HEK293 (cell line): ENCODE results near the gene AKAP1.

ENCODE experiments used
- CTCF ChIA-PET: fragments of 350-600 bp; formaldehyde crosslinking; extraction: SDS; loops from one replicate; lab custom pipeline; 2021; ENCODE audit warnings: antibody characterized with exemption; lab: Yijun Ruan, JAX
- POLR2A ChIA-PET: fragments of 300-600 bp; formaldehyde crosslinking; extraction: SDS; loops from one replicate; lab custom pipeline; 2020; ENCODE audit warnings: antibody characterized with exemption, inconsistent platforms; lab: Yijun Ruan, JAX
- H3K27ac ChIP-seq: fragments of 200-500 bp; sonication (Bioruptor generic); 2 replicates; pipeline ENCODE4 v1.5.1; 2014; ENCODE audit warnings: low read depth, low read length, control low read depth, inconsistent platforms; ENCODE audit errors: extremely low read depth
- H3K36me3 ChIP-seq, 2 experiments: fragments of 200-500 bp in 1 of 2; sonication (Bioruptor generic) in 1 of 2; 1 replicate in 1 of 2; 2 replicates in 1 of 2; pipeline ENCODE4 v1.5.1; 2014 to 2017; ENCODE audit warnings: inconsistent platforms in 2 of 2, low read length in 2 of 2; ENCODE audit not compliant: control insufficient read depth in 2 of 2, insufficient read depth in 1 of 2
- H3K4me1 ChIP-seq: fragments of 200-500 bp; sonication (Bioruptor generic); 2 replicates; pipeline ENCODE4 v1.5.1; 2014; ENCODE audit warnings: mild to moderate bottlenecking, low read length, inconsistent platforms; ENCODE audit not compliant: control insufficient read depth, insufficient read depth
- H3K4me3 ChIP-seq: 2 replicates; pipeline ENCODE4 v1.5.1; 2011; ENCODE audit warnings: low read depth, mild to moderate bottlenecking, control low read depth, low read length, moderate library complexity
- H3K9me3 ChIP-seq: fragments of 200-500 bp; sonication (Bioruptor generic); 2 replicates; pipeline ENCODE4 v1.5.1; 2014; ENCODE audit warnings: low read depth, low read length, inconsistent platforms; ENCODE audit not compliant: control insufficient read depth, insufficient read depth
- CTCF ChIP-seq: fragments of 450-650 bp; formaldehyde crosslinking; IDR thresholded peaks from 2 replicates; pipeline ENCODE4 v1.5.1; 2016; ENCODE audit warnings: missing biosample characterization, missing genetic modification characterization
- GFI1B ChIP-seq: fragments of 450-650 bp; formaldehyde crosslinking; IDR thresholded peaks from 2 replicates; pipeline ENCODE4 v1.5.1; 2016; ENCODE audit warnings: missing biosample characterization, missing genetic modification characterization
- GLI2 ChIP-seq: fragments of 450-650 bp; formaldehyde crosslinking; IDR thresholded peaks from 2 replicates; pipeline ENCODE4; 2017; ENCODE audit warnings: missing biosample characterization, missing genetic modification characterization, low read depth, borderline replicate concordance
- GLIS2 ChIP-seq: fragments of 450-650 bp; formaldehyde crosslinking; IDR thresholded peaks from 2 replicates; pipeline ENCODE4 v1.5.1; 2016; ENCODE audit warnings: missing biosample characterization, missing genetic modification characterization
- HOXC10 ChIP-seq: sonication (generic); formaldehyde crosslinking; IDR thresholded peaks from 2 replicates; pipeline ENCODE4 v1.8.1; 2023; ENCODE audit warnings: mild to moderate bottlenecking, missing genetic modification reagents
- KLF16 ChIP-seq: fragments of 450-650 bp; formaldehyde crosslinking; IDR thresholded peaks from 2 replicates; pipeline ENCODE4 v1.5.1; 2017; ENCODE audit warnings: missing biosample characterization, missing genetic modification characterization
- PBX3 ChIP-seq: sonication (generic); formaldehyde crosslinking; IDR thresholded peaks from 2 replicates; pipeline ENCODE4 v1.8.1; 2022; ENCODE audit warnings: mild to moderate bottlenecking, moderate library complexity, missing genetic modification reagents
- SP2 ChIP-seq: fragments of 450-650 bp; formaldehyde crosslinking; IDR thresholded peaks from 2 replicates; pipeline ENCODE4 v1.5.1; 2016; ENCODE audit warnings: missing biosample characterization, missing genetic modification characterization
- SP7 ChIP-seq: fragments of 450-650 bp; formaldehyde crosslinking; IDR thresholded peaks from 2 replicates; pipeline ENCODE4 v1.5.1; 2016; ENCODE audit warnings: missing biosample characterization, missing genetic modification characterization
- TRIM28 ChIP-seq: IDR thresholded peaks from 2 replicates; pipeline ENCODE4 v1.6.1; 2011; ENCODE audit warnings: low read length, control low read depth, borderline replicate concordance
- TSHZ1 ChIP-seq: fragments of 450-650 bp; formaldehyde crosslinking; IDR thresholded peaks from 2 replicates; pipeline ENCODE4 v1.5.1; 2016; ENCODE audit warnings: missing biosample characterization, missing genetic modification characterization, borderline replicate concordance
- ZBTB20 ChIP-seq: fragments of 450-650 bp; formaldehyde crosslinking; IDR thresholded peaks from 2 replicates; pipeline ENCODE4 v1.5.1; 2016; ENCODE audit warnings: missing biosample characterization, missing genetic modification characterization
- ZNF10 ChIP-seq: fragments of 450-650 bp; formaldehyde crosslinking; IDR thresholded peaks from 2 replicates; pipeline ENCODE4 v1.5.1; 2017; ENCODE audit warnings: missing biosample characterization, missing genetic modification characterization
- ZNF157 ChIP-seq: fragments of 450-650 bp; formaldehyde crosslinking; IDR thresholded peaks from 2 replicates; pipeline ENCODE4 v1.5.1; 2016; ENCODE audit warnings: missing biosample characterization, missing genetic modification characterization
- ZNF184 ChIP-seq: fragments of 450-650 bp; IDR thresholded peaks from 2 replicates; pipeline ENCODE4 v1.5.1; 2018; ENCODE audit warnings: missing biosample characterization, mild to moderate bottlenecking, missing genetic modification characterization
- ZNF335 ChIP-seq: fragments of 450-650 bp; formaldehyde crosslinking; conservative IDR thresholded peaks from 2 replicates; pipeline ENCODE4 v1.5.1; 2016; ENCODE audit warnings: missing biosample characterization, missing genetic modification characterization
- ZNF398 ChIP-seq: fragments of 450-650 bp; formaldehyde crosslinking; IDR thresholded peaks from 2 replicates; pipeline ENCODE4 v1.5.1; 2017; ENCODE audit warnings: missing biosample characterization, missing genetic modification characterization
- ZNF416 ChIP-seq: fragments of 450-650 bp; formaldehyde crosslinking; IDR thresholded peaks from 2 replicates; pipeline ENCODE4 v1.5.1; 2016; ENCODE audit warnings: missing biosample characterization, missing genetic modification characterization
- ZNF426 ChIP-seq: fragments of 450-650 bp; formaldehyde crosslinking; IDR thresholded peaks from 2 replicates; pipeline ENCODE4 v1.5.1; 2017; ENCODE audit warnings: missing biosample characterization, missing genetic modification characterization, mild to moderate bottlenecking, inconsistent platforms, moderate library complexity
- ZNF521 ChIP-seq: fragments of 450-650 bp; formaldehyde crosslinking; IDR thresholded peaks from 2 replicates; pipeline ENCODE4 v1.5.1; 2017; ENCODE audit warnings: missing biosample characterization, mild to moderate bottlenecking, missing genetic modification characterization
- ZNF544 ChIP-seq: fragments of 450-650 bp; formaldehyde crosslinking; IDR thresholded peaks from 2 replicates; pipeline ENCODE4 v1.5.0; 2017; ENCODE audit warnings: missing biosample characterization, missing genetic modification characterization
- ZNF585B ChIP-seq: fragments of 450-650 bp; formaldehyde crosslinking; IDR thresholded peaks from 2 replicates; pipeline ENCODE4 v1.5.1; 2016; ENCODE audit warnings: missing biosample characterization, missing genetic modification characterization

Gene AKAP1

GRCh38 chr17:57075193-57075592 is 9.9 kb upstream of the AKAP1 start (continued):
- TF ChIP-seq ZNF184 (no peak), TSHZ1 (no peak), HOXC10 (CRISPR knock-in tag) (no peak), GLI2 (no peak)

- POLR2A ChIA-PET, result no interaction called here
- Histone ChIP-seq H3K4me1 (no peaks in the 10 kb centered on the region), H3K36me3 (no peaks in the 10 kb centered on the region), H3K4me3 (no peak overlapping the region), H3K27ac (no peak overlapping the region), H3K9me3 (no peaks in the 10 kb centered on the region)
- TF ChIP-seq SP7 (no peak), ZNF544 (tag by site-specific recombination) (no peak), ZNF157 (tag by site-specific recombination) (no peak), KLF16 (tag by site-specific recombination) (no peak), GFI1B (tag by site-specific recombination) (no peak), ZBTB20 (tag by site-specific recombination) (no peak), ZNF585B (tag by site-specific recombination) (no peak), ZNF398 (tag by site-specific recombination) (no peak), ZNF426 (tag by site-specific recombination) (no peak), GLIS2 (tag by site-specific recombination) (no peak), PBX3 (CRISPR knock-in tag) (no peak), ZNF416 (tag by site-specific recombination) (no peak), ZNF10 (tag by site-specific recombination) (no peak), ZNF335 (tag by site-specific recombination) (no peak), CTCF (no peak), ZNF521 (tag by site-specific recombination) (no peak), SP2 (tag by site-specific recombination) (no peak), TRIM28 (no peak)
- CTCF ChIA-PET, result interaction anchor here (0.7 to 1.0 kb wide), 3 partner anchors 10 to 31 kb away, joined by 3 to 5 read pairs (median 3); no protein-coding TSS in a partner anchor
Measured at GRCh38 chr17:57075785-57076184, 9.3 kb upstream of the AKAP1 start.
